BLaER1 (cell line): ENCODE results near the gene NSUN6.

Source experiments
- H3K27ac ChIP-seq: shearing (Covaris generic); formaldehyde crosslinking; 2 replicates; pipeline ENCODE4 v1.8.1; 2022
- H3K27me3 ChIP-seq: shearing (Covaris generic); formaldehyde crosslinking; 2 replicates; pipeline ENCODE4 v1.8.1; 2022
- H3K36me3 ChIP-seq: shearing (Covaris generic); formaldehyde crosslinking; 2 replicates; pipeline ENCODE4 v1.8.1; 2022
- H3K4me1 ChIP-seq: shearing (Covaris generic); formaldehyde crosslinking; 2 replicates; pipeline ENCODE4 v1.8.1; 2022
- H3K4me2 ChIP-seq: shearing (Covaris generic); formaldehyde crosslinking; 2 replicates; pipeline ENCODE4 v1.8.1; 2022
- H3K4me3 ChIP-seq: shearing (Covaris generic); formaldehyde crosslinking; 2 replicates; pipeline ENCODE4 v1.8.1; 2022
- H3K9ac ChIP-seq: shearing (Covaris generic); formaldehyde crosslinking; 2 replicates; pipeline ENCODE4 v1.8.1; 2022
- H3K9me3 ChIP-seq: shearing (Covaris generic); formaldehyde crosslinking; 2 replicates; pipeline ENCODE4 v1.8.1; 2022
- H4K20me1 ChIP-seq: shearing (Covaris generic); formaldehyde crosslinking; 2 replicates; pipeline ENCODE4 v1.8.1; 2022
- Cebpa-rat ChIP-seq: shearing (Covaris generic); IDR thresholded peaks from 2 replicates; pipeline ENCODE4 v1.8.1; 2022

NSUN6 gene

DNA sequence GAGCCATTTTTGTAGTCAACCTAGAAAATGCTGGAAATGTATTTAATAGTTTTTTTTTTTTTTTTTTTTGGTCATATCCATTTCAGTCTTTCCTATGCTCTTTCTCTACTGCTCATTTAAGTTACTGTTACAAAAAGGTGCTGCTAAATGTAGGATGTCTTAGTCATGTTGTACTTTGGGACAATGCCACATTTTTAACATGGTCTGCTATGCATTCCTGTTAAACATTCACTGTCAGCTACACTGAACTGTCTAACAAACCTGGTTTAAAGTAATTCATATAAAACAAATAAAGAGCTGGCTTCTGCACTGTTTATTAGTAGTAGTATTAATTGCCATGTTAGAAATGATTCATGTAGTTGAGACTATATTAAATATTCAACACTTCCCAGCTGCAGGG, 108.6 kb downstream of the NSUN6 start:
- Histone ChIP-seq H3K4me1 (peaks cover 8% of the 10 kb centered on the region; the same call in 1 of the 2 replicates), H3K27me3 (no peaks in the 10 kb centered on the region), H3K4me2 (no peak overlapping the region), H3K36me3 (peaks cover 66% of the 10 kb centered on the region), H3K9me3 (no peaks in the 10 kb centered on the region), H3K9ac (no peak overlapping the region), H3K4me3 (no peak overlapping the region), H4K20me1 (no peaks in the 10 kb centered on the region), H3K27ac (no peak overlapping the region)
- no peak for TF ChIP-seq Cebpa-rat

DNA sequence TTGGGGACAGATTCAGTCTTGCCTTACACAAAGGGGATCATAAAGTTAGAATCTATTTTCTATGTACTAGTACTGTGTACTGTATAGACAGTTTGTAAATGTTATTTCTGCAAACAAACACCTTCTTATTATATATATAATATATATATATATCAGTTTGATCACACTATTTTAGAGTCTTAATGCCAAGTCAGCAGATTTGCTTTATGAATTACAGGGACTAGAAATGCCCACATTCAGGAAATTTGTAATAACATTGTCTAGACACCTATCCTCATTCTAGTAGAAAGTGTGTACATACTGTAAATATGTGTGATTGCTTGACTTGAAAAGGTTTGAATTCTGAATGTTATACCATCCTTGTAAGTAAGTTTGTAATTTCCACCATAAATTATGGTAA, 111.2 kb downstream of the NSUN6 start:
- no peak for TF ChIP-seq Cebpa-rat
- H3K36me3 ChIP-seq: peaks cover 69% of the 10 kb centered on the region
- no peak overlapping the region for H3K9ac ChIP-seq
- H3K4me1 ChIP-seq: no peaks in the 10 kb centered on the region
- H3K9me3 ChIP-seq: peaks cover 4% of the 10 kb centered on the region; the same call in 1 of the 2 replicates
- H3K4me3 ChIP-seq: no peak overlapping the region
- H3K27ac ChIP-seq: no peak overlapping the region
- H3K27me3 ChIP-seq: no peaks in the 10 kb centered on the region
- H3K4me2 ChIP-seq: no peak overlapping the region
- no peaks in the 10 kb centered on the region for H4K20me1 ChIP-seq

DNA sequence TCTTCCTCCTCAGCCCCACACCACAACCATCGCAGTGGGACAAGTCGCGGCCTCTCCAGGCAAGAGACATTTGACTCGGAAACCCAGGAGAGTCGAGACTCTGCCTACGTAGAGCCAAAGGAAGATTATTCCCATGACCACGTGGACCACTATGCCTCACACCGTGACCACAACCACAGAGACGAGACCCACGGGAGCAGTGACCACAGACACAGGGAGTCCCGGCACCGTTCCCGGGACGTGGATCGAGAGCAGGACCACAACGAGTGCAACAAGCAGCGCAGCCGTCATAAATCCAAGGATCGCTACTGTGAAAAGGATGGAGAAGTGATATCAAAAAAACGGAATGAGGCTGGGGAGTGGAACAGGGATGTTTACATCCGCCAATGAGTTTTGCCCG, 112.1 kb downstream of the NSUN6 start:
- Histone ChIP-seq H3K36me3 (peaks cover 60% of the 10 kb centered on the region), H3K4me2 (no peak overlapping the region), H3K27ac (no peak overlapping the region), H3K9ac (no peak overlapping the region), H3K9me3 (peaks cover 4% of the 10 kb centered on the region; the same call in 1 of the 2 replicates), H4K20me1 (no peaks in the 10 kb centered on the region), H3K4me3 (no peak overlapping the region), H3K4me1 (no peaks in the 10 kb centered on the region), H3K27me3 (no peaks in the 10 kb centered on the region)
- no peak for TF ChIP-seq Cebpa-rat

DNA sequence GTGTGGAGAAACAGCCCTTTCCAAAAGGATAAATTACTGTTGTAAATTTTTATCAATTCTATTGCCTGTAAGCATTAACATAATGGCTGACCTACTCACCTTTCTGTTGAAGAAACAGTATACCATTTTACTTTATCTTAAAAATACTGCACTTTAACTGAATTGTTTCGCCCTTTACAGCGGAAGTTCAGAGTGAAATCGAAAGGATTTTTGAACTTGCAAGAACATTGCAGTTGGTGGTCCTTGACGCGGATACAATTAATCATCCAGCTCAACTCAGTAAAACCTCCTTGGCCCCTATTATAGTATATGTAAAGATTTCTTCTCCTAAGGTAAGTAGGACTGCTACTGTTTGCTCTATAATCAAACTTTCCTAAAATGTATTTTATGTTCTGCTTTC, 117.5 kb downstream of the NSUN6 start:
- Histone ChIP-seq H3K27ac (no peak overlapping the region), H3K4me3 (no peak overlapping the region), H4K20me1 (no peaks in the 10 kb centered on the region), H3K36me3 (peaks cover 49% of the 10 kb centered on the region), H3K27me3 (no peaks in the 10 kb centered on the region), H3K9ac (no peak overlapping the region), H3K4me2 (no peak overlapping the region), H3K4me1 (no peaks in the 10 kb centered on the region), H3K9me3 (peaks cover 23% of the 10 kb centered on the region)
- TF ChIP-seq Cebpa-rat: no peak

DNA sequence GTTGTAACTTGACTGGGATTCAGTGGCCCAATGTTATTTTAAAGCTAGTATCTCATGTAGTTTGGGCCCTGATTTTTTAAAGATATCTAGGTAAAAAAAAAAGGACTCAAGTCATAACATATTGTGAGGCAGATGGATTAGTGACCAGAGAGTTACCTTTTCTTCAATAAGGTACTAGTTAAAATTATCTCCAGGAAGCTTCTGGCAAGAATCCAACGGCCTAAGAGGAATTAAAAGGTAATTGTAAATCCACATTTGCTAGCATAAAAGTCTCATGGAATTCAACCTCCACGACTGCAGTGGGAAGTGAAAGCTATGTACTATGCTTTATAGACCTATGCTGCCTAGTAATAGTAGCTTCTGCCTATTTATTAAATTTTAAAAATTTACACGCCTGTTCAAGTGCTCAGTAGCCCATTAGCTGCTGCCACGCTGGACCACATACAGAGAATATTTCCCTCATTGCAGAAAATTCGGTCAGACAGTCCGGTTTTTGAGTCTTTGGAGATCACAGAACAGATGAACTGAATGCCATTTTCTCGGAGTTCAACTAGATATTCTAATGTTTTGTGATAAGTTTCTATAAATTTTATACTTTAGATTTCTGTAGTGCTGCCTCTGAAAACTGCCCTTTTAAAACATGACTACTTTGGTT, 118.4 kb downstream of the NSUN6 start:
- Histone ChIP-seq H3K9ac (no peak overlapping the region), H3K9me3 (peaks cover 23% of the 10 kb centered on the region), H3K36me3 (peaks cover 40% of the 10 kb centered on the region), H4K20me1 (no peaks in the 10 kb centered on the region), H3K4me2 (no peak overlapping the region), H3K4me3 (no peak overlapping the region), H3K27me3 (no peaks in the 10 kb centered on the region), H3K4me1 (no peaks in the 10 kb centered on the region), H3K27ac (no peak overlapping the region)
- TF ChIP-seq Cebpa-rat: no peak

DNA sequence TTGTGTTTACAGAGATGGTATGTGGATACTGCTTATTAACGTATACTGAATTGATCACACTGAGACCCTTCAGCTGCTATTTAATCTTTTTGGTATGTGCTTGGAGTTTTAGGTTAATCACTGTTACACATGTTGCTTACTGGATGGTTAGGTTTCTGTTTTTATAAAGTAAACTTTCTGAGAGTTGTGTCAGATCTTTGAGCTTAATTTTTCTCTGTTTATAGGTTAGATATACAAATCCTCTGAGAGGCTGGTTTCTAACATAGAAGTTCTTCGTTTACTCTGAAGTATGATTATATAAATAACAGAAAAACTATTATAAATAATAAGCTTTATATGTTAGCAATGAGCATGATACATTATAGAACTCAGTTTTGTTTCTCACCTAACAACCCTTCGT, 123.1 kb downstream of the NSUN6 start:
- H3K27ac ChIP-seq: no peak overlapping the region
- no peaks in the 10 kb centered on the region for H3K27me3 ChIP-seq
- H3K9ac ChIP-seq: no peak overlapping the region
- no peaks in the 10 kb centered on the region for H4K20me1 ChIP-seq
- no peak overlapping the region for H3K4me2 ChIP-seq
- peaks cover 7% of the 10 kb centered on the region; the same call in 1 of the 2 replicates for H3K4me1 ChIP-seq
- no peak overlapping the region for H3K4me3 ChIP-seq
- TF ChIP-seq Cebpa-rat: no peak
- peaks cover 19% of the 10 kb centered on the region for H3K9me3 ChIP-seq
- H3K36me3 ChIP-seq: peaks cover 24% of the 10 kb centered on the region

DNA sequence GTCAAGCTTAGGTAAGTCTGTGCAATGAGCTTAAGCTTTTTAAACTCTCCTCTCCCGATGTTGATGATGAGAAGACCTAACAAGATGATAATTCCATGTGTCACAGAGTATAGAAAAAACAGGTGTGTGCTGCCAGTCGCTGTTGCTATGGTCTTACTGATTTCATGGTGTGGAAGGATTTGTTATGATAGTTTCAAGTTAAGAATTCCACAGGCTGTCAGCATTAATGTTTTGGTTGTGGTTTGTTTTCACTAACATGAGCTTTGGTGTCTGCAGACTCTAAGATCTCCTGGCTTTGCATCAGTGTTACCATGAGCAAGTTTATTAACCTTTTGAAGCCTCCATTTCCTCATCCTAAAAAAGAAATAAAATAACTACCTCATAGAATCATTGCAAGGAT, 123.7 kb downstream of the NSUN6 start:
- Histone ChIP-seq H3K27ac (no peak overlapping the region), H3K4me2 (no peak overlapping the region)
- no peak for TF ChIP-seq Cebpa-rat

DNA sequence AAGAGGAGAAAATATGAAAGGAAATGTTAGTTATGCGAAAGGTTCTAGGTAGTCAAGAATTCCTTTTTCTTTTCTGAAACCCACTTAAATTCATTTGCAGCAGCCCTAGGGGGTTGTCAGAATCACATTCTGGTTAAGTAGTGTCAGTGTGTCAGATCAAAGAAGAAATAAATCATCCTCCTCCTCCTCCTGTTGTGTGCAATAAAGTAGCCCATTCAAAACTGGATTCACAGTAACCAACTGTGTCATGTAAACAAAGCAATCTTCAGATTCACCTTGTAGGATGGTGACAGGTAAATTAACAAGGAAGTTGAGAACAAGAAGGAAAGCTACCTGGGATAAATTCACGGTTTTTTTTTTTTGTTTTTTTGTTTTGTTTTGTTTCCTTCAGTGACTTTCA, 127.5 kb downstream of the NSUN6 start:
- Histone ChIP-seq H3K9me3 (no peaks in the 10 kb centered on the region), H3K27me3 (no peaks in the 10 kb centered on the region), H3K27ac (no peak overlapping the region), H3K36me3 (peaks cover 5% of the 10 kb centered on the region; the same call in 1 of the 2 replicates), H4K20me1 (no peaks in the 10 kb centered on the region), H3K4me2 (no peak overlapping the region), H3K4me1 (peaks cover 7% of the 10 kb centered on the region; the same call in 1 of the 2 replicates), H3K4me3 (no peak overlapping the region), H3K9ac (no peak overlapping the region)
- no peak for TF ChIP-seq Cebpa-rat

More for the DNA sequence above, 123.7 kb downstream of the NSUN6 start:
- Histone ChIP-seq H3K9me3 (peaks cover 19% of the 10 kb centered on the region), H4K20me1 (no peaks in the 10 kb centered on the region), H3K9ac (no peak overlapping the region), H3K4me3 (no peak overlapping the region), H3K36me3 (peaks cover 24% of the 10 kb centered on the region), H3K4me1 (peaks cover 7% of the 10 kb centered on the region; the same call in 1 of the 2 replicates), H3K27me3 (no peaks in the 10 kb centered on the region)

DNA sequence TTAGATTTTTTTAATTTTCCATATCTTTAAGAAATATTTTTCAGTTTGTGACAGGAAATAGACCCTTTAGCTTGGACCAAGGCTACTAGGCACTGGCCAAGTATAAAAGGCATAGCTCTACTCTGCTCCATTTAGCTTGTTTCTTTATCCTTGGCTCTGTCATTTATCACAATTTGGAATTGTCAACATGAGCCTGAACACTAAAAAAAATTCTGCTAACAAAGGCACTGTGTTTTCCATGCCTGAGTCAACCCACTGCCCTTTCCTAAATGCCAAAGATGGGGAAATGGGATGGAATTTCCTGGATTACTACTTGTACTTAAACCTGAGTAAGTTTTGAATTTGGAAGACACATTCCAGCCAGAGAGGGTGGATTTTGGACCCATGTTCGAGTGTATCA, 128.4 kb downstream of the NSUN6 start:
- Histone ChIP-seq H3K27me3 (no peaks in the 10 kb centered on the region), H3K4me1 (peaks cover 7% of the 10 kb centered on the region; the same call in 1 of the 2 replicates), H3K9ac (no peak overlapping the region), H3K36me3 (peaks cover 5% of the 10 kb centered on the region; the same call in 1 of the 2 replicates), H3K27ac (no peak overlapping the region), H3K4me2 (no peak overlapping the region), H3K4me3 (no peak overlapping the region), H4K20me1 (no peaks in the 10 kb centered on the region), H3K9me3 (no peaks in the 10 kb centered on the region)
- TF ChIP-seq Cebpa-rat: no peak

DNA sequence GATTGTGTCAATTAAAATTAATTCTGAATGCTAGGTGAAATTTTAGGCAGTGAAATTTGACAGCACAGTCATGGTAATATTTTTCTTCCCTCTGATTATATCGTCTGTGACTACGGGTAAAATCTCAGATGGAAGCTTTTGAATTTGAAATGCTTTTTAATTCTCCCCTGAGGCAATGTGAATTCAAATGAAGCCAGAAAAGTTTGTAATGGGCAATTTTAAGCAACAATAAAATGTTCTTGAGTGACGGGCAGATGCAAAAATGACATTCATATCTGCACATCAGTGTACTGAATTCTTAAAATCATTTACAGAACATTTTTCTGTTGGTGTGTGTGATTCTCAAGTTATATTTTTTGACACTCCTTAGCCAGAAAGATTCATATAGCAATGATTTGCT, 134.5 kb downstream of the NSUN6 start:
- Histone ChIP-seq H3K9ac (no peak overlapping the region), H3K4me3 (no peak overlapping the region), H3K4me1 (no peaks in the 10 kb centered on the region), H4K20me1 (no peaks in the 10 kb centered on the region), H3K27me3 (no peaks in the 10 kb centered on the region), H3K27ac (no peak overlapping the region), H3K9me3 (no peaks in the 10 kb centered on the region), H3K4me2 (no peak overlapping the region), H3K36me3 (peaks cover 8% of the 10 kb centered on the region)
- no peak for TF ChIP-seq Cebpa-rat

DNA sequence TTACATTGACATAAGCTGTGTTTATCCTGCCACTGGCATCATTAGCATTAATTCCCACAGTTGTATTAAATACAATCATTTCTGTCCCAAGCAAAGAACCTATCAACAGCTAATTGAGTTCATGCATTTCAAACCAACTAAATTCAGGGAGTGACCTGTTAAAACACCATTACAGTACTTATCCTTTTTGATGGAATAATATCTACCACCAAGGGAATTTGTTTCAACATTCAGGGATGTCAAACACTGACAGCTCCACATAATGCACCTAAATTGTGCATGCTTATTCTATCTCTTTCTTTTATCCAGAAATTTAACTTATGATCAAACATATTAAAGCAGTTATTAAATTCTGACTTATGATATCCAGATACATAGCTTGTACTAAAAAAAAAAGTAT, 136.8 kb downstream of the NSUN6 start:
- Histone ChIP-seq H3K36me3 (peaks cover 8% of the 10 kb centered on the region), H3K27ac (no peak overlapping the region), H3K9me3 (no peaks in the 10 kb centered on the region), H3K4me2 (no peak overlapping the region), H3K9ac (no peak overlapping the region), H3K27me3 (no peaks in the 10 kb centered on the region), H3K4me1 (no peaks in the 10 kb centered on the region), H3K4me3 (no peak overlapping the region), H4K20me1 (no peaks in the 10 kb centered on the region)
- no peak for TF ChIP-seq Cebpa-rat
